ENCODE results near the gene YJU2. TPM values are rescaled to one million over a fixed set of nuclear protein-coding genes. Genes with fewer than 3 reads are reported as not detected.
"Not testable (repeated sequence)": the region's sequence is repeated elsewhere in the genome, so short reads cannot be mapped to it uniquely, and the experiment has no call there.

Gene YJU2
- total RNA-seq, 1 experiment from 2014 or later, result 28.1 TPM

DNA sequence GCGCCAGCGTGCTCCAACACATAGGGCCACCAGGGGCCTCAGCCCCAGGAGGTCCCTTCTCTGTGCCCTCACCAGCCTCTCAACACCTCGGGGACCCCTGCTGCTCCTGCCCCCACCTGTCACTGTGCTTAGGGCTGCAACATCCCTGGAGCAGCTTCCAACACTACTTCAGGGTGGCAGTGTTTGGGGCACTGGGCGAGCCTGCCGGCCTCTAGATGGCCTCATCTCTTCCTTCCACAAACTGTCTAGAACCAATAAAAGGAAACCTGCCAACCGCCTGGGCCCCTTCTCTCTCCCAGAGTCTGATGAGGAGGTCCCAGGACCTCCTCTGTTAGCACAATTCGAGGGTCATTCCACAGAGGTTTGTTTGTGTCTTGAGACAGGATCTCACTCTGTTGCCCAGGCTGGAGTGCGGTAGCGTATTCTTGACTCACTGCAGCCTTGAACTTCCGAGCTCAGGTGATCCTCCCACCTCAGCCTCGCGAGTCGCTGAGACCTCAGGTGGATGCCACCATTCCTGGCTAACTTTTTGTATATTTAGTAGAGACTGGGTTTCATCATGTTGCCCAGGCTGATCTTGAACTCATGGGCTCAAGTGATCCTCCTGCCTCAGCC is 22.0 kb downstream of the YJU2 start:
- Mint-ChIP-seq H3K4me3 (ENCODE audit: unreplicated experiment) (no peak overlapping the region), H3K36me3 (ENCODE audit: insufficient read depth, unreplicated experiment) (peaks cover 51% of the 10 kb centered on the region), H3K27ac (ENCODE audit: low read depth, unreplicated experiment) (no peak overlapping the region), H3K4me1 (ENCODE audit: insufficient read depth, unreplicated experiment) (peaks cover 5% of the 10 kb centered on the region), H3K9me3 (ENCODE audit: unreplicated experiment) (no peaks in the 10 kb centered on the region), H3K27me3 (ENCODE audit: insufficient read depth, unreplicated experiment) (no peaks in the 10 kb centered on the region)
- DNase-seq (ENCODE audit: unreplicated experiment), result no peak
- BruUV-seq (replicated peaks), result TSS peak; percentile 60
- ChIA-PET POLR2A (no interaction called here), CTCF (interaction anchor here (0.5 to 2.9 kb wide), 7 partner anchors 26 to 296 kb away, joined by 4 to 33 read pairs (median 4); no protein-coding TSS in a partner anchor)
- TF ChIP-seq, protein P1, sequence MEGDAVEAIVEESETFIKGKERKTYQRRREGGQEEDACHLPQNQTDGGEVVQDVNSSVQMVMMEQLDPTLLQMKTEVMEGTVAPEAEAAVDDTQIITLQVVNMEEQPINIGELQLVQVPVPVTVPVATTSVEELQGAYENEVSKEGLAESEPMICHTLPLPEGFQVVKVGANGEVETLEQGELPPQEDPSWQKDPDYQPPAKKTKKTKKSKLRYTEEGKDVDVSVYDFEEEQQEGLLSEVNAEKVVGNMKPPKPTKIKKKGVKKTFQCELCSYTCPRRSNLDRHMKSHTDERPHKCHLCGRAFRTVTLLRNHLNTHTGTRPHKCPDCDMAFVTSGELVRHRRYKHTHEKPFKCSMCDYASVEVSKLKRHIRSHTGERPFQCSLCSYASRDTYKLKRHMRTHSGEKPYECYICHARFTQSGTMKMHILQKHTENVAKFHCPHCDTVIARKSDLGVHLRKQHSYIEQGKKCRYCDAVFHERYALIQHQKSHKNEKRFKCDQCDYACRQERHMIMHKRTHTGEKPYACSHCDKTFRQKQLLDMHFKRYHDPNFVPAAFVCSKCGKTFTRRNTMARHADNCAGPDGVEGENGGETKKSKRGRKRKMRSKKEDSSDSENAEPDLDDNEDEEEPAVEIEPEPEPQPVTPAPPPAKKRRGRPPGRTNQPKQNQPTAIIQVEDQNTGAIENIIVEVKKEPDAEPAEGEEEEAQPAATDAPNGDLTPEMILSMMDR (IDR thresholded peaks at IDR 0.05; ENCODE audit: unreplicated experiment), result no peak
- intact Hi-C loops (cut with micrococcal nuclease), result no loop called here

DNA sequence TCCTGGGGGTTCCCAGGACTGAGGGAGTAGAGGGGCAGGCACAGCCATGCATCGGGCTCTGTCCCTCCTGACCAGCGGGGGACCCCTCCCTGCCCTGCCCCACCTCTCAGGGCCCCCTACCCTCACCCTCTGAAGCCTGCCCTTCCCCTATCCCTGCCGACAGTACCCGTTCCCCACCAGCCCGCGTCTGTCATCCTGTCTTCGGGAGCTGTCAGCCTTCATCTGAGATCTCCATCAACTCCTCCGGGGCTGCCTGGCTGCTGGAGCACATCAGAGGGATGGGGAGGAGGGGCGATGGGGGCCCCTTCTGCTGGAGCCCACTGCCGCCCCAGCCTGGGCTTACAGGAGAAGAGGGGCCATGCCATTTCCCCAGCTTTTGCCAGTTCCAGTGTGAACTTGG is 26.0 kb downstream of the YJU2 start:
- CTCF ChIA-PET, result interaction anchor here (0.9 kb wide), 1 partner anchor 85 kb away, joined by 4 read pairs; no protein-coding TSS in a partner anchor
- H3K27me3 Mint-ChIP-seq (ENCODE audit: insufficient read depth, unreplicated experiment), result no peaks in the 10 kb centered on the region
- no TSS peak for BruUV-seq (replicated peaks)

DNA sequence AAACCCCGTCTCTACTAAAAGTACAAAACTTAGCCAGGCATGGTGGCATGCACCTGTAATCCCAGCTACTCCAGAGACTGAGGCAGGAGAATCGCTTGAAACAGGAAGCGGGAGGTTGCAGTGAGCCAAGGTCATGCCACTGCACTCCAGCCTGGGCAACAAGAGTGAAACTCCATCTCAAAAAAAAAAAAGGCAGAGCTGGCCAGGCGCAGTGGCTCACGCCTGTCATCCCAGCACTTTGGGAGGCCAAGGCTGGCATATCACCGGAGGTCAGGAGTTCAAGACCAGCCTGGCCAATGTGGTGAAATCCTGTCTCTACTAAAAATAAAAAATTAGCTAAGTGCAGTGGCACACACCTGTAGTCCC is 27.4 kb downstream of the YJU2 start:
- BruUV-seq (replicated peaks); intact Hi-C loops (cut with micrococcal nuclease); H3K27ac Mint-ChIP-seq (ENCODE audit: low read depth, unreplicated experiment); H3K4me1 Mint-ChIP-seq (ENCODE audit: insufficient read depth, unreplicated experiment); DNase-seq (ENCODE audit: unreplicated experiment); H3K9me3 Mint-ChIP-seq (ENCODE audit: unreplicated experiment); H3K4me3 Mint-ChIP-seq (ENCODE audit: unreplicated experiment); H3K27me3 Mint-ChIP-seq (ENCODE audit: insufficient read depth, unreplicated experiment): not testable (repeated sequence)
- ChIA-PET CTCF (interaction anchor here (0.6 to 0.8 kb wide), 3 partner anchors 14 to 133 kb away, joined by 3 to 4 read pairs (median 3); no protein-coding TSS in a partner anchor), POLR2A (interaction anchor here (0.9 kb wide), 1 partner anchor 127 kb away, joined by 3 read pairs; no protein-coding TSS in a partner anchor)
- peaks cover 11% of the 10 kb centered on the region for H3K36me3 Mint-ChIP-seq (ENCODE audit: insufficient read depth, unreplicated experiment)

More for the DNA sequence above, 26.0 kb downstream of the YJU2 start:
- intact Hi-C loops (cut with micrococcal nuclease), result no loop called here
- Mint-ChIP-seq H3K27ac (ENCODE audit: low read depth, unreplicated experiment) (no peak overlapping the region), H3K4me1 (ENCODE audit: insufficient read depth, unreplicated experiment) (no peaks in the 10 kb centered on the region), H3K9me3 (ENCODE audit: unreplicated experiment) (no peaks in the 10 kb centered on the region), H3K4me3 (ENCODE audit: unreplicated experiment) (no peak overlapping the region), H3K36me3 (ENCODE audit: insufficient read depth, unreplicated experiment) (peaks cover 23% of the 10 kb centered on the region)
- TF ChIP-seq, protein P1 (IDR thresholded peaks at IDR 0.05; ENCODE audit: unreplicated experiment), result no peak
- DNase-seq (ENCODE audit: unreplicated experiment), result no peak
- POLR2A ChIA-PET, result no interaction called here

DNA sequence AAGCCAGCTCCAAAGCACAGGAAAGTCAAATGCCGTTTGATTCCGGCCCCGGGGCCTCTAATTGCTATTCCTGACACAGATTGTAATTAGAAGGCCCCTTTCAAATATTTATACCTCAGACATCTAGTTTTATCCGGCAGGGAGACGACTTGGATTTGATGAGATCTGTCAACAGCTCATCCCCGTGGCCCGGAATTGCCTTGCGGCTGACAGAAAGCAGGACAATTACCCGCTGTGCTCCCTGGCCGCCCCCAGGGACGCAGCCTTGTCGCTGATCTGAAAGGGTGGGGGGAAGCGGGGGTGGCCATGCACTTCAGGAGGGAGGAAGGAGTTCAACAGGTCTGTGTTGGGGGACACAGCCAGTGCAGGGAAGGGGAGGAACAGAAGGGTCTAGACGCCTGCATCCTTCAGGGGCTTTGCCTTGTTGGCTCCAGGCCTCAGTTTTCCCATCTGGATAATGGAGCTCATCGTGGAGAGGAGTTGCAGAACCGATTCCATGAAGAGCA is 30.4 kb downstream of the YJU2 start:
- BruUV-seq (replicated peaks), result no TSS peak
- Mint-ChIP-seq H3K27me3 (ENCODE audit: insufficient read depth, unreplicated experiment) (peaks cover 17% of the 10 kb centered on the region), H3K27ac (ENCODE audit: low read depth, unreplicated experiment) (no peak overlapping the region), H3K36me3 (ENCODE audit: insufficient read depth, unreplicated experiment) (no peaks in the 10 kb centered on the region), H3K9me3 (ENCODE audit: unreplicated experiment) (no peaks in the 10 kb centered on the region), H3K4me3 (ENCODE audit: unreplicated experiment) (no peak overlapping the region), H3K4me1 (ENCODE audit: insufficient read depth, unreplicated experiment) (no peaks in the 10 kb centered on the region)
- CTCF ChIA-PET, result interaction anchor here (1.2 to 1.4 kb wide), 3 partner anchors 10 to 61 kb away, joined by 3 to 7 read pairs (median 4); partner anchors contain the start of gene STAP2
- intact Hi-C loops (cut with micrococcal nuclease), result no loop called here
- TF ChIP-seq, protein P1 (IDR thresholded peaks at IDR 0.05; ENCODE audit: unreplicated experiment), result no peak
- POLR2A ChIA-PET, result interaction anchor here (0.7 kb wide), 1 partner anchor 127 kb away, joined by 3 read pairs; no protein-coding TSS in a partner anchor
- DNase-seq (ENCODE audit: unreplicated experiment), result no peak
